Endothelial cell (in vitro differentiated cells): ENCODE results near the gene TNFRSF12A. TPM values are rescaled to one million over a fixed set of nuclear protein-coding genes. Genes with fewer than 3 reads are reported as not detected.

Source experiments
- DNase-seq: peaks from one replicate; pipeline ENCODE4 v3.0.0; 2021; ENCODE audit warnings: low spot score
- H3K27ac Mint-ChIP-seq: one replicate; pipeline ENCODE4 v1.8.0; 2021; ENCODE audit warnings: mixed read lengths, inconsistent platforms; ENCODE audit not compliant: unreplicated experiment
- H3K27me3 Mint-ChIP-seq: one replicate; pipeline ENCODE4 v1.8.0; 2021; ENCODE audit warnings: mild to moderate bottlenecking, moderate library complexity, mixed read lengths, inconsistent platforms; ENCODE audit not compliant: unreplicated experiment
- H3K36me3 Mint-ChIP-seq: one replicate; pipeline ENCODE4 v1.8.0; 2021; ENCODE audit warnings: mild to moderate bottlenecking, low read depth, mixed read lengths, inconsistent platforms; ENCODE audit not compliant: unreplicated experiment
- H3K4me1 Mint-ChIP-seq: one replicate; pipeline ENCODE4 v1.8.0; 2021; ENCODE audit warnings: mild to moderate bottlenecking, mixed read lengths, inconsistent platforms; ENCODE audit not compliant: unreplicated experiment
- H3K4me3 Mint-ChIP-seq: one replicate; pipeline ENCODE4 v1.8.0; 2021; ENCODE audit warnings: mild to moderate bottlenecking, mixed read lengths, inconsistent platforms; ENCODE audit not compliant: unreplicated experiment
- H3K9me3 Mint-ChIP-seq: one replicate; pipeline ENCODE4 v1.8.0; 2021; ENCODE audit warnings: mixed read lengths, inconsistent platforms; ENCODE audit not compliant: unreplicated experiment
- CTCF ChIP-seq: fragments of 200-600 bp; sonication (generic); IDR thresholded peaks from one replicate; pipeline ENCODE4 v1.5.0; 2021; ENCODE audit warnings: antibody characterized with exemption; ENCODE audit not compliant: unreplicated experiment
- total RNA-seq: library from RNA; stranded (reverse); fragmentation: NEBNext Ultra II Directional; extraction: Animal tissue kit (Norgen Biotek cat#: 25700); gene quantifications from one replicate; pipeline ENCODE4 v1.2.1, GENCODE V29; 2021; ENCODE audit not compliant: unreplicated experiment

The TNFRSF12A gene
- total RNA-seq, 1 donor from 2014 or later, result 3.0 TPM

- Mint-ChIP-seq H3K27ac (no peak overlapping the region), H3K9me3 (no peaks in the 10 kb centered on the region), H3K36me3 (no peaks in the 10 kb centered on the region), H3K4me3 (no peak overlapping the region), H3K27me3 (peaks cover 13% of the 10 kb centered on the region), H3K4me1 (peaks cover 24% of the 10 kb centered on the region)
- TF ChIP-seq CTCF, result no peak
- no peak for DNase-seq
These were observed 12.9 kb upstream of the TNFRSF12A start for GRCh38 chr16:3007059-3007956.

GRCh38 chr16:3007957-3008689 is 12.0 kb upstream of the TNFRSF12A start:
- H3K4me1 Mint-ChIP-seq, result peaks cover 24% of the 10 kb centered on the region
- peak overlapping the region; percentile 74 for H3K4me3 Mint-ChIP-seq
- no peaks in the 10 kb centered on the region for H3K36me3 Mint-ChIP-seq
- H3K27ac Mint-ChIP-seq, result peak overlapping the region; percentile 64
- peaks cover 11% of the 10 kb centered on the region for H3K27me3 Mint-ChIP-seq
- TF ChIP-seq CTCF, result no peak
- no peaks in the 10 kb centered on the region for H3K9me3 Mint-ChIP-seq
- DNase-seq, result no peak

GRCh38 chr16:3008690-3009037 is 11.5 kb upstream of the TNFRSF12A start:
- H3K9me3 Mint-ChIP-seq, result no peaks in the 10 kb centered on the region
- no peaks in the 10 kb centered on the region for H3K36me3 Mint-ChIP-seq
- H3K4me3 Mint-ChIP-seq, result no peak overlapping the region
- H3K27me3 Mint-ChIP-seq, result peaks cover 11% of the 10 kb centered on the region
- DNase-seq, result no peak
- peaks cover 24% of the 10 kb centered on the region for H3K4me1 Mint-ChIP-seq
- TF ChIP-seq CTCF, result no peak
- no peak overlapping the region for H3K27ac Mint-ChIP-seq

- peaks cover 12% of the 10 kb centered on the region for H3K27me3 Mint-ChIP-seq
- no peak overlapping the region for H3K4me3 Mint-ChIP-seq
- DNase-seq, result no peak
- H3K27ac Mint-ChIP-seq, result no peak overlapping the region
- peaks cover 1% of the 10 kb centered on the region for H3K36me3 Mint-ChIP-seq
- H3K4me1 Mint-ChIP-seq, result peaks cover 24% of the 10 kb centered on the region
- no peaks in the 10 kb centered on the region for H3K9me3 Mint-ChIP-seq
- no peak for TF ChIP-seq CTCF
These were observed 10.4 kb upstream of the TNFRSF12A start for GRCh38 chr16:3009568-3010390.
